Measurements from ENCODE around the gene LRRC32. TPM values are rescaled to one million over a fixed set of nuclear protein-coding genes. Genes with fewer than 3 reads are reported as not detected.
"Not testable (repeated sequence)": the region's sequence is repeated elsewhere in the genome, so short reads cannot be mapped to it uniquely, and the experiment has no call there.

The LRRC32 gene
- polyA plus RNA-seq, 2 donors: 8.1 to 8.5 TPM

DNA sequence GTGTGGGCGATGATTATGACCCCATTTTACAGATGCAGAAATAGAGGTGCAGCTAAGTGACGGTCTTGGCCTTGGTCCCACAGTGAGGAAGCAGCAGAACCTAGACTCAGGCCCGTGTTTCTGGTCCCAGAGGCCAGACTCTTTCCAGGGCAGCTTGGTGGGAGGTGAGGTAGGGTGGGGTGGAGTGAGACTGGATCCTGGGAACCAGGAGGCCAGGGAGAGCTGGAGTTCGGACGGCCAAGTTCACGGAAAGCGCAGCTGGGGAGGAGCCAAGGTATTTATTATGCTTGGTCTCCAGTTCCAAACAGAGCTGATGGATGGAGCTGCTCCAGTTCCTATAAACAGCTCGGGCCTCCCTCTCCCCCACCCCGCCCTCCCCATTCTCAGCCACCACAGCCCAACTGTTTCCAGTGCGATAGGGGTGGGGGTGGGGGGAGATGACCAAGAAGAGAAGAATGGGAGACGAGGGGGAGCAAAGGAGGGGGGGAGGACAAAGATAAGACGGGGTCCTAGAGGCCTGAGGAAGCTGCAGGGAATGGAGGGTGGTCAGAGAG lies 16.2 kb downstream of the LRRC32 start:
- Histone ChIP-seq H3K4me3 (ENCODE audit: low read depth in 1 of 2, low read length in 2 of 2) (no peak overlapping the region), H3K4me1 (ENCODE audit: control insufficient read depth in 2 of 2, insufficient read depth in 2 of 2, low read length in 1 of 2) (no peaks in the 10 kb centered on the region), H3K27me3 (ENCODE audit: control insufficient read depth in 1 of 2, insufficient read depth in 2 of 2, low read length in 2 of 2) (no peaks in the 10 kb centered on the region), H3K27ac (ENCODE audit: low read depth in 2 of 2, low read length in 1 of 2) (peak overlapping the region; percentile 40 to 53), H3K9me3 (ENCODE audit: control insufficient read depth in 2 of 2, insufficient read depth in 1 of 2, low read depth in 1 of 2, low read length in 1 of 2) (no peaks in the 10 kb centered on the region), H3K36me3 (ENCODE audit: control insufficient read depth in 2 of 2, insufficient read depth in 2 of 2, low read length in 1 of 2) (no peaks in the 10 kb centered on the region)
- WGBS, 2 donors: 53 to 54% methylated on average over 12 of the region's 12 CpGs

DNA sequence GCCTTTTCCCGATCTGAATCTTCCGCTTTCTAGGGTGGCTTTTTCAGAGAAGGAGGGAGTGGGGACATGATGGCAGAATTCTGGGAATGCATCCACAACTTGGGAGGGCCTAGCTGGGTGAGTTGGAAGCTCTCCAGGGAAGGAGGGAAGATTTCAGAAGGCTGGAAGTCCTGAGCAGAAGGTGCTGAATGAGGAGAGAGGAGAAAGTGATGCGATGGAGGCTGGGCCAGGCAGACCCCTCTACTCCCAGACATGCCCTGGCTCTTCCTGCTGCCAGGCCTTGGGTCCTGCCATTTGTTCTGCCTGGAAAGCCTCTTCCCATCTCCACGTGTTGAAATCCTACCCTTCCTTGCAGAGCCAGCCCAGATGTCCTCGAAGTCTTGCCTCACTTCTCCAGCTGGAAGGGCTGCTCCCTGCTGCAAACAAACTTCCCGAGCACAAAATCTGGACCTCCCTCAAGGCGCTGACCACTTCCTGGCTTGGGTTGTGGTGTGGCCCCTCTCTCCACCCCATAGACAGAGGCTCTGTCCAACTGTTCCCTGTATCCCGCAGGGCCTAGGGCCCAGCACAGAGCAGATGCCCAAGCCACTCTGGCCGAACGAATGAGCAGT lies 16.8 kb downstream of the LRRC32 start:
- WGBS, 2 donors: 65 to 71% methylated on average over 10 of the region's 10 CpGs

DNA sequence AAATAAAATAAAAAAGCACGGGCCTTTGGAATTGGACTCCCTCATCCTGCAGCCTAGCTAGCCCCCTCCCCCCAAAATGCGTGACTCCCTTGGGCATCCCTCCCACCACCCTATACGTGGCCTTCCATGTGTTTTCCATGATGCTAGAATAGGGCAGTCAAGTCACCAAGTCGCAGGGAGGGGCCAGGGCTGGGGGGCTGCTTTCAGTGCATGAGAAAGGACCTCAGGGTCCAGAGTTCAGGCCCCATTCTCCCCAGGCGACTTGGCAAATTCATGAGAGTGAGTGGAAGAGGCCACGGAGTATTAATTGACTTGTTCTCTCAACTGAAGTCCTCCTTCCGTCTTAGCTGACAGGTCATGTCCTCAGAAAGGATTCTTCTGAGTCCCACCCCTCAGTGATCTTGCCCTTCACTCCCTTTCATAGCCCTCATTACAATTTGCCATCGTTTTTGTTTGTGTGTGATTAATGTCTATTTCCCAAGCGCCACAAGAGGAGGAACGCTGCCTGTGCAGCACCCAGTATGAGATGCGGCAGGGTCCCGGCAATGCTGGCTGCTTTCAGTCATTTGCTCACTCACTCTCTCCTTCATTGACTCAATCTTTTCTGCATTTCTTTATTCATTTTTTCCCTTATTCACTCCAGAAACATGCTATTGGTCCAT lies 17.4 kb downstream of the LRRC32 start:
- H3K27ac ChIP-seq (ENCODE audit: low read depth in 2 of 2, low read length in 1 of 2): peak overlapping the region in 1 of 2 donors; percentile 19
- no peaks in the 10 kb centered on the region for H3K4me1 ChIP-seq (ENCODE audit: control insufficient read depth in 2 of 2, insufficient read depth in 2 of 2, low read length in 1 of 2)
- H3K36me3 ChIP-seq (ENCODE audit: control insufficient read depth in 2 of 2, insufficient read depth in 2 of 2, low read length in 1 of 2): no peaks in the 10 kb centered on the region
- WGBS, 2 donors: 68 to 76% methylated on average over 12 of the region's 12 CpGs
- no peaks in the 10 kb centered on the region for H3K9me3 ChIP-seq (ENCODE audit: control insufficient read depth in 2 of 2, insufficient read depth in 1 of 2, low read depth in 1 of 2, low read length in 1 of 2)
- H3K27me3 ChIP-seq (ENCODE audit: control insufficient read depth in 1 of 2, insufficient read depth in 2 of 2, low read length in 2 of 2): no peaks in the 10 kb centered on the region
- no peak overlapping the region for H3K4me3 ChIP-seq (ENCODE audit: low read depth in 1 of 2, low read length in 2 of 2)

More for the DNA sequence above, 16.8 kb downstream of the LRRC32 start:
- Histone ChIP-seq H3K4me1 (ENCODE audit: control insufficient read depth in 2 of 2, insufficient read depth in 2 of 2, low read length in 1 of 2) (no peaks in the 10 kb centered on the region), H3K4me3 (ENCODE audit: low read depth in 1 of 2, low read length in 2 of 2) (no peak overlapping the region), H3K27me3 (ENCODE audit: control insufficient read depth in 1 of 2, insufficient read depth in 2 of 2, low read length in 2 of 2) (no peaks in the 10 kb centered on the region), H3K27ac (ENCODE audit: low read depth in 2 of 2, low read length in 1 of 2) (peak overlapping the region; percentile 40 to 47), H3K9me3 (ENCODE audit: control insufficient read depth in 2 of 2, insufficient read depth in 1 of 2, low read depth in 1 of 2, low read length in 1 of 2) (no peaks in the 10 kb centered on the region), H3K36me3 (ENCODE audit: control insufficient read depth in 2 of 2, insufficient read depth in 2 of 2, low read length in 1 of 2) (no peaks in the 10 kb centered on the region)

DNA sequence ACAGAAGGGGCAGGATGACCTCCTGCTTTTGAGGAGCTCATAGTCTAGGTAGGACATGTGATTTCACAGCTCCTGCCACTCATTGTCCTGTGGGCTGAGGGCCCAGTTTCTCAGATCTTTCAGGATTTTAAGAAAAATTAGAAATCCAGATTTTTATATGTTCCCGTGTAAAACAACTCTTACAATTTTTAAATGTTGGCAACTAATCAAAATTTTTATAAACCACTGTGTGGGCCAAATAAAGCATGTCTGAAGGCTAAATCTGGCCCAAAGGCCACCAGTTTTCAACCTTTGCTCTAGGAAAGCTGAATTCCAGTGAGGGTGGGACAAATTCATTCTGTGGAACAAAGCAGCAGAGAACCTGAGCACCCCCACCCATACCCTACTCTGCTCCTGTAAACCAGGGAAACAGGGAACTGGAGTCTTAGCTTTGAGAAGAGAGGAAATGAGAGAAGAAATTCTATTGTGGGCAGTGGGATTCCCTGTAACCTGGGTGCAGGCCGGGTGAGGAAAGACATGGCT lies 20.6 kb downstream of the LRRC32 start:
- Histone ChIP-seq H3K4me3 (ENCODE audit: low read depth in 1 of 2, low read length in 2 of 2) (no peak overlapping the region), H3K36me3 (ENCODE audit: control insufficient read depth in 2 of 2, insufficient read depth in 2 of 2, low read length in 1 of 2) (no peaks in the 10 kb centered on the region), H3K27ac (ENCODE audit: low read depth in 2 of 2, low read length in 1 of 2) (no peak overlapping the region), H3K27me3 (ENCODE audit: control insufficient read depth in 1 of 2, insufficient read depth in 2 of 2, low read length in 2 of 2) (no peaks in the 10 kb centered on the region), H3K9me3 (ENCODE audit: control insufficient read depth in 2 of 2, insufficient read depth in 1 of 2, low read depth in 1 of 2, low read length in 1 of 2) (no peaks in the 10 kb centered on the region), H3K4me1 (ENCODE audit: control insufficient read depth in 2 of 2, insufficient read depth in 2 of 2, low read length in 1 of 2) (no peaks in the 10 kb centered on the region)
- WGBS, 2 donors: 68 to 82% methylated on average over 2 of the region's 2 CpGs

DNA sequence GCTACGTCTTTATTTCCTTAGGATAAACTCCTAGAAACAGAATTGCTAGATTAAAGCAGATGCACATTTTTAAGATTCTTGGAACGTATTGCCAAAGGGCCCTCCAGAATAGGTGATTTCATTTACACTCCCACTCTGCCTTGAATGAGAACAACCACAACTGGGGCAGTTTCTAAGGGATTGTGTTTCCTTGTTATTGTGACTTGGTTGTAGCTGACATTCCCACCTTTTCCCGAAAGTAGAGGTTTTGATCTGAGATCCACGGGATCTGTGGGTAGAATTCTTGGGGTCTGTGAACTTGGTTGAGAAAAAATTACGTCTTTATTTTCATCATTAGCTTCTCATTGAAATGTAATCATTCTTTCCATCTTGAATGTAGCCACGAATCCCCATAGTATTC lies 21.5 kb downstream of the LRRC32 start:
- no peaks in the 10 kb centered on the region for H3K9me3 ChIP-seq (ENCODE audit: control insufficient read depth in 2 of 2, insufficient read depth in 1 of 2, low read depth in 1 of 2, low read length in 1 of 2)
- H3K4me1 ChIP-seq (ENCODE audit: control insufficient read depth in 2 of 2, insufficient read depth in 2 of 2, low read length in 1 of 2): no peaks in the 10 kb centered on the region
- no peaks in the 10 kb centered on the region for H3K36me3 ChIP-seq (ENCODE audit: control insufficient read depth in 2 of 2, insufficient read depth in 2 of 2, low read length in 1 of 2)
- H3K27ac ChIP-seq (ENCODE audit: low read depth in 2 of 2, low read length in 1 of 2): no peak overlapping the region
- no peaks in the 10 kb centered on the region for H3K27me3 ChIP-seq (ENCODE audit: control insufficient read depth in 1 of 2, insufficient read depth in 2 of 2, low read length in 2 of 2)
- 68% methylated on average over 6 of the region's 6 CpGs for WGBS, 2 donors
- no peak overlapping the region for H3K4me3 ChIP-seq (ENCODE audit: low read depth in 1 of 2, low read length in 2 of 2)

DNA sequence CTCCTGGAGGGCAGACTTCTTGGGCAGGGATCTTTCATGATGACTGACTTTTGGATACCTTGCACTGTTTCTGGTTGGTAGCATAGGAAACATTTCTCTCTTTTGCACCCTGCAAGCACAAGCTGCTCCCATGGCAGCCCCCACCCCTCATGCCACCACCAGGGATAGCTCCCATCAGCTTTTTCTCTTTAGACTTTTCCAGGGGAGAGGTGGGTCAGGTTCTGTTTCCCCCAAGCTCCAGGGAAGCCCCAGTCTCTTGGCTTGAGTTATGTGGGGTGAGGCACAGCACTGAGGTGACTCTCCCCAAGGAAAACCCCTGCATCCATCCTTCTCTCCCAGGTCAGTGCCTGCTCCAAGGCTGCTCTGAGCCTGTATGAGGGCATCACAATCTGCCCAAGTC lies 22.5 kb downstream of the LRRC32 start:
- Histone ChIP-seq H3K27ac (ENCODE audit: low read depth in 2 of 2, low read length in 1 of 2) (no peak overlapping the region), H3K4me1 (ENCODE audit: control insufficient read depth in 2 of 2, insufficient read depth in 2 of 2, low read length in 1 of 2) (no peaks in the 10 kb centered on the region), H3K9me3 (ENCODE audit: control insufficient read depth in 2 of 2, insufficient read depth in 1 of 2, low read depth in 1 of 2, low read length in 1 of 2) (no peaks in the 10 kb centered on the region), H3K36me3 (ENCODE audit: control insufficient read depth in 2 of 2, insufficient read depth in 2 of 2, low read length in 1 of 2) (no peaks in the 10 kb centered on the region), H3K27me3 (ENCODE audit: control insufficient read depth in 1 of 2, insufficient read depth in 2 of 2, low read length in 2 of 2) (no peaks in the 10 kb centered on the region), H3K4me3 (ENCODE audit: low read depth in 1 of 2, low read length in 2 of 2) (no peak overlapping the region)

DNA sequence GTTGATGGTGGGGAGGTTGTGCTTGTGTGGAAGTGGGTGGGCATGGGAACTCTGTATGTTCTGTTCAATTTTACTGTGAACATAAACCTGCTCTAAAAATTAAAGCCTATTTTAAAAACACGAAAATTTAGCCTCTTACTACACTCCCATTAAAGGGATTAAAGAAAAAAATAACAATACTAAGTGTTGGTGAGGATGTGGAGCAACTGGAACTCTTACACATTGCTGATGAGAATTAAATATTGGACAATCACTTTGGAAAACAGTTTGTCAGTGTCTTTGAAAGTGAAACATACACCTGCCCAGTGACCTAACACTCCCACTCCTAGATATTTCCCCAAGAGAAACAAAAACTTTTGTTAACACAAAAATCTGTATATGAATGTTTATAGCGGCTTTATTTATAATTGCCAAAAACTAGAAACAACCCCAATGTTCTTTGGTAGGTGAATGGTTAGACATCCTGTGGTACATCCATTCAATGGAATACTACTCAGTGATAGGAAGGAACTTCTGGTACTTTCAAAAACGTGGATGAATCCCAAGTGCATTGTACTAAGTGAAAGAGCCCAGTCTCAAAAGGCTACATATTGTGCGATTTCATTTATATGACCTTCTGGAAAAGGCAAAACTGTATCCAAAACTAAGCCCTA lies 23.5 kb downstream of the LRRC32 start:
- no peak overlapping the region for H3K4me3 ChIP-seq (ENCODE audit: low read depth in 1 of 2, low read length in 2 of 2)
- WGBS, 2 donors: 67 to 77% methylated on average over 4 of the region's 4 CpGs
- no peak overlapping the region for H3K27ac ChIP-seq (ENCODE audit: low read depth in 2 of 2, low read length in 1 of 2)
- no peaks in the 10 kb centered on the region for H3K9me3 ChIP-seq (ENCODE audit: control insufficient read depth in 2 of 2, insufficient read depth in 1 of 2, low read depth in 1 of 2, low read length in 1 of 2)
- no peaks in the 10 kb centered on the region for H3K27me3 ChIP-seq (ENCODE audit: control insufficient read depth in 1 of 2, insufficient read depth in 2 of 2, low read length in 2 of 2)
- H3K36me3 ChIP-seq (ENCODE audit: control insufficient read depth in 2 of 2, insufficient read depth in 2 of 2, low read length in 1 of 2): no peaks in the 10 kb centered on the region
- no peaks in the 10 kb centered on the region for H3K4me1 ChIP-seq (ENCODE audit: control insufficient read depth in 2 of 2, insufficient read depth in 2 of 2, low read length in 1 of 2)

GRCh38 chr11:76644591-76644990 lies 26.0 kb downstream of the LRRC32 start:
- H3K4me3 ChIP-seq (ENCODE audit: low read depth in 1 of 2, low read length in 2 of 2): no peak overlapping the region
- H3K27ac ChIP-seq (ENCODE audit: low read depth in 2 of 2, low read length in 1 of 2): no peak overlapping the region
- H3K36me3 ChIP-seq (ENCODE audit: control insufficient read depth in 2 of 2, insufficient read depth in 2 of 2, low read length in 1 of 2): no peaks in the 10 kb centered on the region
- no peaks in the 10 kb centered on the region for H3K27me3 ChIP-seq (ENCODE audit: control insufficient read depth in 1 of 2, insufficient read depth in 2 of 2, low read length in 2 of 2)
- H3K4me1 ChIP-seq (ENCODE audit: control insufficient read depth in 2 of 2, insufficient read depth in 2 of 2, low read length in 1 of 2): no peaks in the 10 kb centered on the region
- H3K9me3 ChIP-seq (ENCODE audit: control insufficient read depth in 2 of 2, insufficient read depth in 1 of 2, low read depth in 1 of 2, low read length in 1 of 2): no peaks in the 10 kb centered on the region
- 45 to 46% methylated on average over 5 of the region's 5 CpGs for WGBS, 2 donors

DNA sequence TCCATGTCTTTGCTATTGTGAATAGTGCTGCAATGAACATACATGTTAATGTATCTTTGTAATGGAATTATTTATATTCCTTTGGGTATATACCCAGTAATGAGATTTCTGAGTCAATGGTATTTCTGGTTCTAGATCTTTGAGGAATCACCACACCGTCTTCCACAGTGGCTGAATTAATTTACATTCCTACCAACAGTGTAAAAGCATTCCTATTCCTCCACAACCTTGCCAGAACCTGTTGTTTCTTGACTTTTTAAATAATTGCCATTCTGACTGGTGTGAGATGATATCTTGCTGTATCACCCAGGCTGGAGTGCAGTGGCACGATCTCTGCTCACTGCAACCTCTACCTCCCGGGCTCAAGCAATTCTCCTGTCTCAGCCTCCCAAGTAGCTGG lies 26.8 kb downstream of the LRRC32 start:
- not testable (repeated sequence) for H3K27me3 ChIP-seq (ENCODE audit: control insufficient read depth in 1 of 2, insufficient read depth in 2 of 2, low read length in 2 of 2); H3K27ac ChIP-seq (ENCODE audit: low read depth in 2 of 2, low read length in 1 of 2); H3K9me3 ChIP-seq (ENCODE audit: control insufficient read depth in 2 of 2, insufficient read depth in 1 of 2, low read depth in 1 of 2, low read length in 1 of 2); H3K4me3 ChIP-seq (ENCODE audit: low read depth in 1 of 2, low read length in 2 of 2); H3K36me3 ChIP-seq (ENCODE audit: control insufficient read depth in 2 of 2, insufficient read depth in 2 of 2, low read length in 1 of 2); H3K4me1 ChIP-seq (ENCODE audit: control insufficient read depth in 2 of 2, insufficient read depth in 2 of 2, low read length in 1 of 2)
- 77 to 80% methylated on average over 3 of the region's 3 CpGs for WGBS, 2 donors
